SK-N-SH (cell line): ENCODE results near the gene CTCF. TPM values are rescaled to one million over a fixed set of nuclear protein-coding genes. Genes with fewer than 3 reads are reported as not detected.

Source experiments
- CTCF ChIA-PET: fragments of 300-600, 350-600 bp; formaldehyde crosslinking; extraction: SDS; loops from one replicate; lab custom pipeline; 2021; lab: Yijun Ruan, JAX
- POLR2A ChIA-PET: fragments of 350-600 bp; sonication (Branson Sonifier 250); formaldehyde crosslinking; extraction: SDS; loops from one replicate; lab custom pipeline; 2020; ENCODE audit warnings: antibody characterized with exemption, inconsistent platforms; lab: Yijun Ruan, JAX
- DNase-seq: peaks from one replicate; pipeline ENCODE4 v3.0.0; 2012
- H2AFZ ChIP-seq: fragments of 200-600 bp; sonication (generic); 2 replicates; pipeline ENCODE4 v1.8.1; 2016; ENCODE audit warnings: antibody characterized with exemption, mild to moderate bottlenecking, low read depth
- H3F3A ChIP-seq: fragments of 200-600 bp; sonication (generic); replicated peaks from 2 replicates; pipeline ENCODE3; 2016; ENCODE audit warnings: antibody characterized with exemption, mild to moderate bottlenecking; ENCODE audit not compliant: insufficient read depth
- H3K27ac ChIP-seq, 2 experiments: fragments of 200-500 bp in 1 of 2; fragments of 200-600 bp in 1 of 2; sonication (Bioruptor generic) in 1 of 2; sonication (generic), shearing (Covaris generic) in 1 of 2; 2 replicates each; pipeline versions ENCODE4 v1.5.1 to v1.6.1; 2014 to 2016; ENCODE audit warnings: low read depth in 2 of 2, inconsistent platforms in 1 of 2, low read length in 1 of 2, mild to moderate bottlenecking in 1 of 2, mixed read lengths in 1 of 2
- H3K27me3 ChIP-seq: fragments of 200-600 bp; sonication (generic), shearing (Covaris generic); 2 replicates; pipeline ENCODE4 v1.6.1; 2016; ENCODE audit warnings: mixed run types; ENCODE audit not compliant: insufficient read depth
- H3K36me3 ChIP-seq, 2 experiments: fragments of 200-500 bp in 1 of 2; fragments of 200-600 bp in 1 of 2; sonication (Bioruptor generic) in 1 of 2; sonication (generic) in 1 of 2; replicated peaks in 1 of 2; 2 replicates each; pipeline versions ENCODE3 to v1.5.1; 2014 to 2016; ENCODE audit warnings: low read length in 1 of 2, mild to moderate bottlenecking in 1 of 2; ENCODE audit not compliant: insufficient read depth in 2 of 2, control insufficient read depth in 1 of 2
- H3K4me1 ChIP-seq, 2 experiments: fragments of 200-500 bp in 1 of 2; fragments of 200-600 bp in 1 of 2; sonication (Bioruptor generic) in 1 of 2; sonication (generic), shearing (Covaris generic) in 1 of 2; 2 replicates each; pipeline versions ENCODE4 v1.5.1 to v1.6.1; 2014 to 2016; ENCODE audit warnings: low read depth in 1 of 2, low read length in 1 of 2, mixed run types in 1 of 2; ENCODE audit not compliant: insufficient read depth in 2 of 2, control insufficient read depth in 1 of 2
- H3K4me2 ChIP-seq: fragments of 200-600 bp; sonication (generic), shearing (Covaris generic); 2 replicates; pipeline ENCODE4 v1.6.1; 2017; ENCODE audit warnings: mixed run types
- H3K4me3 ChIP-seq, 2 experiments: fragments of 200-500 bp in 1 of 2; fragments of 200-600 bp in 1 of 2; sonication (Bioruptor generic) in 1 of 2; sonication (generic), shearing (Covaris generic) in 1 of 2; 2 replicates each; pipeline versions ENCODE4 v1.5.1 to v1.8.1; 2014 to 2016; ENCODE audit warnings: low read depth in 2 of 2, inconsistent platforms in 1 of 2, low read length in 1 of 2, mild to moderate bottlenecking in 1 of 2, mixed read lengths in 1 of 2, moderate library complexity in 1 of 2
- H3K79me2 ChIP-seq: fragments of 200-600 bp; sonication (generic); 2 replicates; pipeline ENCODE4 v1.8.1; 2017; ENCODE audit warnings: mild to moderate bottlenecking; ENCODE audit not compliant: insufficient read depth
- H3K9ac ChIP-seq: fragments of 200-600 bp; sonication (generic); 2 replicates; pipeline ENCODE4 v1.6.1; 2017; ENCODE audit warnings: mixed run types
- H3K9me2 ChIP-seq: fragments of 200-600 bp; sonication (generic); 2 replicates; pipeline ENCODE4 v1.6.1; 2017; ENCODE audit warnings: mixed run types
- H3K9me3 ChIP-seq: fragments of 200-600 bp; sonication (generic); 2 replicates; pipeline ENCODE4 v1.6.1; 2017; ENCODE audit warnings: mixed run types, mild to moderate bottlenecking, moderate library complexity
- H4K20me1 ChIP-seq: fragments of 200-600 bp; sonication (generic); 2 replicates; pipeline ENCODE4 v1.6.1; 2017; ENCODE audit warnings: mild to moderate bottlenecking, mixed run types; ENCODE audit not compliant: insufficient read depth
- CHD2 ChIP-seq: fragments of 150-350 bp; IDR thresholded peaks from 2 replicates; pipeline ENCODE4 v1.6.1; 2018; ENCODE audit warnings: low read length; ENCODE audit not compliant: partially characterized antibody
- CTCF ChIP-seq: fragments of 200-600 bp; sonication (generic); IDR thresholded peaks from 2 replicates; pipeline ENCODE4 v1.6.1; 2017; ENCODE audit warnings: antibody characterized with exemption, mild to moderate bottlenecking, moderate library complexity
- ELF1 ChIP-seq: IDR thresholded peaks from 2 replicates; pipeline ENCODE4 v1.4.0; 2012
- GABPA ChIP-seq: IDR thresholded peaks from 2 replicates; pipeline ENCODE4 v1.4.0; 2012; ENCODE audit warnings: low read depth, mild to moderate bottlenecking
- GATA2 ChIP-seq: sonication (generic); formaldehyde crosslinking; IDR thresholded peaks from 2 replicates; pipeline ENCODE4 v1.5.0; 2020; ENCODE audit warnings: mild to moderate bottlenecking, missing genetic modification reagents
- IRF3 ChIP-seq: fragments of 150-350 bp; IDR thresholded peaks from 2 replicates; pipeline ENCODE4 v1.6.1; 2016; ENCODE audit warnings: mild to moderate bottlenecking, low read depth, low read length
- JUND ChIP-seq: IDR thresholded peaks from 2 replicates; pipeline ENCODE4 v1.4.0; 2012
- MEF2A ChIP-seq: IDR thresholded peaks from 2 replicates; pipeline ENCODE4 v1.4.0; 2012; ENCODE audit warnings: low read depth, borderline replicate concordance
- MXI1 ChIP-seq: IDR thresholded peaks from 2 replicates; pipeline ENCODE4 v1.6.1; 2012; ENCODE audit warnings: mild to moderate bottlenecking, low read depth, low read length, improper control_type of control experiment
- NFIC ChIP-seq: IDR thresholded peaks from 2 replicates; pipeline ENCODE4 v1.4.0; 2012; ENCODE audit warnings: borderline replicate concordance
- POLR2AphosphoS5 ChIP-seq: IDR thresholded peaks from 2 replicates; pipeline ENCODE4 v1.6.1; 2012; ENCODE audit warnings: low read depth, low read length
- RAD21 ChIP-seq: IDR thresholded peaks from 2 replicates; pipeline ENCODE4 v1.6.1; 2012; ENCODE audit warnings: mild to moderate bottlenecking, low read length
- REST ChIP-seq: IDR thresholded peaks from 2 replicates; pipeline ENCODE4 v1.6.1; 2012; ENCODE audit warnings: mild to moderate bottlenecking, low read depth, low read length, moderate library complexity
- RFX5 ChIP-seq: IDR thresholded peaks from 2 replicates; pipeline ENCODE4 v1.6.1; 2012; ENCODE audit warnings: mild to moderate bottlenecking, improper control_type of control experiment, low read length
- RXRA ChIP-seq: IDR thresholded peaks from 2 replicates; pipeline ENCODE4 v1.4.0; 2012; ENCODE audit warnings: low read depth, mild to moderate bottlenecking, borderline replicate concordance
- SMC3 ChIP-seq: IDR thresholded peaks from 2 replicates; pipeline ENCODE4 v1.6.1; 2012; ENCODE audit warnings: low read depth, low read length, improper control_type of control experiment
- USF1 ChIP-seq: IDR thresholded peaks from 2 replicates; pipeline ENCODE4 v1.4.0; 2012; ENCODE audit warnings: low read depth, borderline replicate concordance
- ZBTB33 ChIP-seq: IDR thresholded peaks from 2 replicates; pipeline ENCODE4 v1.4.0; 2012; ENCODE audit warnings: low read depth, borderline replicate concordance
- WGBS: methylation state at CpG from one replicate; pipeline ENCODE4 v1.1.6; 2017; ENCODE audit warnings: low lambda C conversion rate; 5-methylcytosine and 5-hydroxymethylcytosine counted together
- polyA plus RNA-seq, 3 experiments: library from polyadenylated mRNA; depleted of rRNA; stranded (reverse); fragments of >200 nt; gene quantifications; 2 replicates each; pipeline ENCODE4 v1.2.3, GENCODE V29; 2012

CTCF gene
- polyA plus RNA-seq, 1 of the 3 experiments (the other 2 are of a cell fraction), result 19.6 TPM

- no peaks in the 10 kb centered on the region for H3K9me2 ChIP-seq
- H3K9ac ChIP-seq, result no peak overlapping the region
- no peak overlapping the region for H3K27ac ChIP-seq
- ChIA-PET CTCF (interaction anchor here (1.1 to 15.5 kb wide), 4 partner anchors 12 to 96 kb away, joined by 3 to 263 read pairs (median 32); partner anchors contain the start of genes CARMIL2 and CTCF), POLR2A (interaction anchor here (2.8 kb wide), 1 partner anchor 13 kb away, joined by 13 read pairs; the partner anchor contains the start of gene CTCF)
- H2AFZ ChIP-seq, result no peak overlapping the region
- peaks cover 17% of the 10 kb centered on the region for H3F3A ChIP-seq
- H3K4me3 ChIP-seq, result no peak overlapping the region
- DNase-seq, result no peak
- TF ChIP-seq SMC3, result no peak
- TF ChIP-seq CTCF, result no peak
- TF ChIP-seq REST, result no peak
- TF ChIP-seq GABPA, result no peak
- no peak for TF ChIP-seq NFIC
- TF ChIP-seq POLR2AphosphoS5, result no peak
- TF ChIP-seq ELF1, result no peak
- TF ChIP-seq IRF3, result no peak
- no peak for TF ChIP-seq RXRA
- TF ChIP-seq GATA2 (CRISPR knock-in tag), result no peak
- no peak for TF ChIP-seq RFX5
- no peak for TF ChIP-seq JUND
- TF ChIP-seq RAD21, result no peak
- TF ChIP-seq MXI1, result no peak
- TF ChIP-seq ZBTB33, result no peak
- no peak for TF ChIP-seq USF1
- no peak for TF ChIP-seq CHD2
- TF ChIP-seq MEF2A, result no peak
- no peaks in the 10 kb centered on the region for H3K9me3 ChIP-seq
- no peaks in the 10 kb centered on the region for H3K27me3 ChIP-seq
- H3K4me2 ChIP-seq, result no peak overlapping the region
- H3K36me3 ChIP-seq, result peaks cover 6 to 25% of the 10 kb centered on the region in 2 experiments
- H4K20me1 ChIP-seq, result peaks cover 10% of the 10 kb centered on the region; the same call in 1 of the 2 replicates
- H3K79me2 ChIP-seq, result 0 out of 2 replicates have a peak, but pooled peaks cover 2% of the 10 kb centered on the region
- no peaks in the 10 kb centered on the region for H3K4me1 ChIP-seq
- WGBS, result 75% methylated on average over 4 of the region's 4 CpGs
These were observed 13.1 kb upstream of the CTCF start for GRCh38 chr16:67549240-67549639.
